GM12878 (cell line): ENCODE measurements around the gene MBD3. TPM values are rescaled to one million over a fixed set of nuclear protein-coding genes. Genes with fewer than 3 reads are reported as not detected.

Source experiments
- BMI1 ChIP-seq: fragments of 450-650 bp; IDR thresholded peaks from 2 replicates; pipeline ENCODE4 v1.6.1; 2016; ENCODE audit warnings: mild to moderate bottlenecking, moderate library complexity, borderline replicate concordance
- ETV6 ChIP-seq, 2 experiments: fragments of 450-650 bp in 1 of 2; IDR thresholded peaks in 1 of 2; conservative IDR thresholded peaks in 1 of 2; 2 replicates each; pipeline ENCODE4 v1.6.1; 2014; ENCODE audit warnings: antibody characterized with exemption in 1 of 2, borderline replicate concordance in 1 of 2, low read depth in 1 of 2, mild to moderate bottlenecking in 1 of 2, moderate library complexity in 1 of 2
- HCFC1 ChIP-seq: fragments of 150-350 bp; IDR thresholded peaks from 2 replicates; pipeline ENCODE4 v1.6.1; 2014; ENCODE audit warnings: low read length
- NKRF ChIP-seq: fragments of 450-650 bp; conservative IDR thresholded peaks from 2 replicates; pipeline ENCODE4 v1.6.1; 2017; ENCODE audit warnings: mild to moderate bottlenecking, moderate library complexity
- PKNOX1 ChIP-seq: fragments of 450-650 bp; IDR thresholded peaks from 2 replicates; pipeline ENCODE4 v1.6.1; 2016; ENCODE audit warnings: mild to moderate bottlenecking
- SIX5 ChIP-seq: IDR thresholded peaks from 2 replicates; pipeline ENCODE4 v1.6.1; 2011; ENCODE audit warnings: mild to moderate bottlenecking, low read depth, low read length, moderate library complexity; ENCODE audit not compliant: severe bottlenecking
- SMAD1 ChIP-seq: fragments of 450-650 bp; IDR thresholded peaks from 2 replicates; pipeline ENCODE4 v1.6.1; 2018; ENCODE audit warnings: mild to moderate bottlenecking, low read depth; ENCODE audit not compliant: partially characterized antibody
- USF1 ChIP-seq: IDR thresholded peaks from 2 replicates; pipeline ENCODE4 v1.6.1; 2011; ENCODE audit warnings: borderline replicate concordance, low read depth, mild to moderate bottlenecking, moderate library complexity, mixed read lengths, low read length; ENCODE audit not compliant: insufficient read depth; ENCODE audit errors: extremely low read length
- polyA plus RNA-seq, 11 experiments: library from polyadenylated mRNA; depleted of rRNA in 4 of 11; unstranded in 6 of 11; stranded (reverse) in 5 of 11; fragments of >200 nt; fragmentation: Nextera tagmentation in 4 of 11; fragmentation: Illumina TruSeq in 1 of 11; extraction: Ambion mirVana in 4 of 11; extraction: Trizol in 1 of 11; gene quantifications; 1 replicate in 1 of 11; 2 replicates in 10 of 11; pipeline versions ENCODE4 v1.2.1 to v1.2.3, GENCODE V29; 2011 to 2016; ENCODE audit warnings: inconsistent platforms in 2 of 11, missing spikeins in 2 of 11, low read depth in 1 of 11
- total RNA-seq, 4 experiments: library from RNA; depleted of rRNA in 3 of 4; stranded (reverse); fragments of >200 nt in 3 of 4; fragmentation: Illumina TruSeq in 1 of 4; extraction: Trizol in 1 of 4; gene quantifications; 2 replicates each; pipeline versions ENCODE4 v1.2.1 to v1.2.3, GENCODE V29; 2013 to 2021

Gene MBD3
- total and polyA plus RNA-seq, 10 of the 15 experiments (the other 5 are each of a cell fraction or from before 2014, with no cell fraction given) = 0.13 to 107 (median 21.9) TPM

- TF ChIP-seq PKNOX1 (no peak), BMI1 (no peak), NKRF (no peak), ETV6 (conservative IDR thresholded peaks at IDR 0.05 in 1 of 2, IDR thresholded peaks at IDR 0.05 in 1 of 2; ENCODE audit: borderline replicate concordance in 1 of 2, low read depth in 1 of 2) (no peak), SMAD1 (no peak), HCFC1 (no peak), USF1 (no peak), SIX5 (no peak)
- TF ChIP-seq, all 136 proteins: peak for 0
Measured at GRCh38 chr19:1585243-1585580, 7.5 kb downstream of the MBD3 start (continued).
